B cell (primary cell): ENCODE data around the gene CYP2A6. TPM values are rescaled to one million over a fixed set of nuclear protein-coding genes. Genes with fewer than 3 reads are reported as not detected.

Source experiments
- ATAC-seq: fragments of 200-7000 bp; cut with Tn5 transposase; one replicate; pipeline ENCODE4 v1.10.0; 2021; ENCODE audit warnings: low read depth, mild to moderate bottlenecking, moderate number of reproducible peaks, moderate library complexity
- CTCF ChIA-PET: fragments of 350-600 bp; sonication (Branson Sonifier 250); formaldehyde crosslinking; loops from one replicate; lab custom pipeline; 2021; ENCODE audit warnings: antibody characterized with exemption, inconsistent platforms; lab: Charles Lee
- POLR2A ChIA-PET: fragments of 350-600 bp; sonication (Branson Sonifier 250); formaldehyde crosslinking; loops from one replicate; lab custom pipeline; 2021; ENCODE audit warnings: antibody characterized with exemption; lab: Charles Lee
- DNase-seq: peaks from one replicate; pipeline ENCODE4 v3.0.0; 2013
- H2AFZ ChIP-seq: 2 replicates; pipeline ENCODE4 v1.6.1; 2012; ENCODE audit warnings: mild to moderate bottlenecking, low read depth, low read length; ENCODE audit not compliant: insufficient read depth, poor library complexity, severe bottlenecking
- H3K27ac ChIP-seq, 2 donors: 1 replicate in 1 of 2; 2 replicates in 1 of 2; pipeline ENCODE4 v1.5.1; 2012 to 2013; ENCODE audit warnings: low read length in 2 of 2, mild to moderate bottlenecking in 2 of 2, moderate library complexity in 1 of 2
- H3K27me3 ChIP-seq, 4 experiments: fragments of 200-600 bp in 1 of 4; sonication (generic) in 1 of 4; replicated peaks in 1 of 4; 1 replicate in 2 of 4; 2 replicates in 2 of 4; pipeline versions ENCODE4 v1.6.1 to v1.7.0; 2013 to 2016; ENCODE audit warnings: low read length in 3 of 4, mild to moderate bottlenecking in 2 of 4, mixed read lengths in 1 of 4, moderate library complexity in 1 of 4; ENCODE audit not compliant: insufficient read depth in 4 of 4, control insufficient read depth in 3 of 4; ENCODE audit errors: control extremely low read depth in 1 of 4
- H3K36me3 ChIP-seq, 2 experiments: replicated peaks in 1 of 2; 1 replicate in 1 of 2; 2 replicates in 1 of 2; pipeline versions ENCODE4 v1.6.1 to v1.7.1; 2013; ENCODE audit warnings: low read length in 1 of 2; ENCODE audit not compliant: insufficient read depth in 2 of 2, control insufficient read depth in 1 of 2; ENCODE audit errors: control extremely low read depth in 1 of 2, extremely low read depth in 1 of 2
- H3K4me1 ChIP-seq, 2 donors: fragments of 200-600 bp in 1 of 2; sonication (generic) in 1 of 2; 1 replicate in 1 of 2; 2 replicates in 1 of 2; pipeline versions ENCODE4 v1.5.1 to v1.6.1; 2013 to 2017; ENCODE audit warnings: low read length in 2 of 2; ENCODE audit not compliant: control insufficient read depth in 2 of 2, insufficient read depth in 2 of 2
- H3K4me2 ChIP-seq: replicated peaks from 2 replicates; pipeline ENCODE3; 2012; ENCODE audit warnings: mild to moderate bottlenecking, low read depth, low read length; ENCODE audit not compliant: poor library complexity, severe bottlenecking
- H3K4me3 ChIP-seq, 5 experiments: fragments of 200-600 bp in 1 of 5; sonication (generic) in 1 of 5; 1 replicate in 3 of 5; 2 replicates in 2 of 5; pipeline versions ENCODE4 v1.5.1 to v1.7.0; 2011 to 2016; ENCODE audit warnings: low read length in 4 of 5, mild to moderate bottlenecking in 4 of 5, low read depth in 2 of 5, control low read depth in 1 of 5, moderate library complexity in 1 of 5; ENCODE audit not compliant: insufficient read depth in 1 of 5; ENCODE audit errors: control extremely low read depth in 1 of 5, extremely low read depth in 1 of 5
- H3K79me2 ChIP-seq: fragments of 200-600 bp; sonication (generic); one replicate; pipeline ENCODE4 v1.6.0; 2016; ENCODE audit warnings: low read length; ENCODE audit not compliant: control insufficient read depth, insufficient read depth
- H3K9ac ChIP-seq: fragments of 200-600 bp; sonication (generic); 2 replicates; pipeline ENCODE4 v1.6.1; 2017; ENCODE audit warnings: mild to moderate bottlenecking, low read length, moderate library complexity
- H3K9me3 ChIP-seq, 3 donors: one replicate each; pipeline versions ENCODE4 v1.6.1 to v1.7.1; 2013; ENCODE audit warnings: low read length in 2 of 3; ENCODE audit not compliant: control insufficient read depth in 2 of 3, insufficient read depth in 1 of 3; ENCODE audit errors: control extremely low read depth in 1 of 3
- H4K20me1 ChIP-seq: 2 replicates; pipeline ENCODE4 v1.6.0; 2012; ENCODE audit warnings: mild to moderate bottlenecking, low read length; ENCODE audit not compliant: insufficient read depth, control insufficient read depth, poor library complexity, severe bottlenecking
- H3K27ac Mint-ChIP-seq: one replicate; pipeline ENCODE4 v1.8.0; 2021; ENCODE audit warnings: mixed read lengths
- H3K27me3 Mint-ChIP-seq: one replicate; pipeline ENCODE4 v1.8.0; 2021; ENCODE audit warnings: mixed read lengths
- H3K4me1 Mint-ChIP-seq: one replicate; pipeline ENCODE4 v1.8.0; 2021; ENCODE audit warnings: mixed read lengths
- H3K4me3 Mint-ChIP-seq: one replicate; pipeline ENCODE4 v1.8.0; 2021; ENCODE audit warnings: mixed read lengths
- H3K9me3 Mint-ChIP-seq: one replicate; pipeline ENCODE4 v1.8.0; 2022; ENCODE audit warnings: mixed read lengths; ENCODE audit not compliant: insufficient read depth
- EZH2 ChIP-seq: IDR thresholded peaks from 2 replicates; pipeline ENCODE4 v1.6.1; 2012; ENCODE audit warnings: borderline replicate concordance, low read depth, mild to moderate bottlenecking, moderate library complexity, low read length; ENCODE audit not compliant: insufficient read depth, poor library complexity, severe bottlenecking
- WGBS: methylation state at CpG from one replicate; pipeline ENCODE4 v1.1.5; 2013; ENCODE audit warnings: missing lambda C conversion rate; ENCODE audit not compliant: insufficient coverage; 5-methylcytosine and 5-hydroxymethylcytosine counted together
- intact Hi-C: fragments of 100-400 bp; cut with micrococcal nuclease; formaldehyde crosslinking; loops from one replicate; pipeline ENCODE4 v1.10.0; 2022
- polyA plus RNA-seq: library from polyadenylated mRNA; depleted of rRNA; stranded (reverse); fragments of >200 nt; gene quantifications from 2 replicates; pipeline ENCODE4 v1.2.3, GENCODE V29; 2012
- total RNA-seq, 2 donors: library from RNA; stranded (reverse); fragments of 120-200 nt in 1 of 2; gene quantifications; 1 replicate in 1 of 2; 2 replicates in 1 of 2; pipeline versions ENCODE4 v1.2.3 to v1.2.4, GENCODE V29; 2013 to 2022
- TF ChIP-seq, protein P1 (sequence below): fragments of 200-600 bp; IDR thresholded peaks from one replicate; pipeline ENCODE4 v1.8.0; 2022; ENCODE audit warnings: antibody characterized with exemption, mild to moderate bottlenecking

CYP2A6 gene
- total and polyA plus RNA-seq, 2 donors (not counting 1 experiment from before 2014, with no cell fraction given): not detected

DNA sequence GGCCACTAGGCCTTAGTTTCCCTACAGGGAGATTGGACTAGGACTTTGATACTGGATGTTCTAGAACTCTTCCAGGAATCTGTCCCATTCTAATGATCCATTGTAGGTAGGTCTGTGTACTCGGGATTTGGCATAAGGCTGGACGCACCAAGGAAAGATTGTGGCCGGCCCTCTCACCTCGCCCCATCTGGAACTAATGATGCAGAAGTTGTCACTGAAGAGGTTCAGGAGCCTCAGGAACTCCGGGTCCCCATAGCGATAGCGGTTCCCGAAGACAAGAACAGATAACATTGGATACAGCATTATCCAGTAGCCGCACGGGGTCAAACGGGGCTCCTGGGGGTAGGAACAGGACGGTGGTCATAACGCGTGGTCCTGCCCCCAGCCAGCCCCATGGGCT, 40.1 kb downstream of the CYP2A6 start:
- TF ChIP-seq, protein P1, sequence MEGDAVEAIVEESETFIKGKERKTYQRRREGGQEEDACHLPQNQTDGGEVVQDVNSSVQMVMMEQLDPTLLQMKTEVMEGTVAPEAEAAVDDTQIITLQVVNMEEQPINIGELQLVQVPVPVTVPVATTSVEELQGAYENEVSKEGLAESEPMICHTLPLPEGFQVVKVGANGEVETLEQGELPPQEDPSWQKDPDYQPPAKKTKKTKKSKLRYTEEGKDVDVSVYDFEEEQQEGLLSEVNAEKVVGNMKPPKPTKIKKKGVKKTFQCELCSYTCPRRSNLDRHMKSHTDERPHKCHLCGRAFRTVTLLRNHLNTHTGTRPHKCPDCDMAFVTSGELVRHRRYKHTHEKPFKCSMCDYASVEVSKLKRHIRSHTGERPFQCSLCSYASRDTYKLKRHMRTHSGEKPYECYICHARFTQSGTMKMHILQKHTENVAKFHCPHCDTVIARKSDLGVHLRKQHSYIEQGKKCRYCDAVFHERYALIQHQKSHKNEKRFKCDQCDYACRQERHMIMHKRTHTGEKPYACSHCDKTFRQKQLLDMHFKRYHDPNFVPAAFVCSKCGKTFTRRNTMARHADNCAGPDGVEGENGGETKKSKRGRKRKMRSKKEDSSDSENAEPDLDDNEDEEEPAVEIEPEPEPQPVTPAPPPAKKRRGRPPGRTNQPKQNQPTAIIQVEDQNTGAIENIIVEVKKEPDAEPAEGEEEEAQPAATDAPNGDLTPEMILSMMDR: no peak
- TF ChIP-seq EZH2: no peak
- Mint-ChIP-seq H3K27ac (no peak overlapping the region), H3K9me3 (no peaks in the 10 kb centered on the region), H3K4me1 (peaks cover 60% of the 10 kb centered on the region), H3K27me3 (no peaks in the 10 kb centered on the region), H3K4me3 (peak overlapping the region; percentile 97)
- H3K27ac ChIP-seq: no peak overlapping the region
- H3K79me2 ChIP-seq: peaks cover 44% of the 10 kb centered on the region
- peak overlapping the region; percentile 62 for H3K9ac ChIP-seq
- ChIA-PET CTCF (no interaction called here), POLR2A (interaction anchor here (0.7 kb wide), 1 partner anchor 376 kb away, joined by 3 read pairs; no protein-coding TSS in a partner anchor)
- peak overlapping the region; percentile 74 for H3K4me2 ChIP-seq
- peaks cover 0 to 47% of the 10 kb centered on the region in 2 experiments for H3K36me3 ChIP-seq
- DNase-seq (no peak), ATAC-seq (no peak)
- peaks cover 49% of the 10 kb centered on the region for H4K20me1 ChIP-seq
- intact Hi-C loops: no loop called here
- no peaks in the 10 kb centered on the region for H3K27me3 ChIP-seq
- peaks cover 33 to 51% of the 10 kb centered on the region in 2 donors for H3K4me1 ChIP-seq
- H3K9me3 ChIP-seq: no peaks in the 10 kb centered on the region
- H2AFZ ChIP-seq: no peak overlapping the region
- peak overlapping the region in 1 of 5 experiments; percentile 57 for H3K4me3 ChIP-seq
- 90% methylated on average over 5 of the region's 14 CpGs for WGBS

DNA sequence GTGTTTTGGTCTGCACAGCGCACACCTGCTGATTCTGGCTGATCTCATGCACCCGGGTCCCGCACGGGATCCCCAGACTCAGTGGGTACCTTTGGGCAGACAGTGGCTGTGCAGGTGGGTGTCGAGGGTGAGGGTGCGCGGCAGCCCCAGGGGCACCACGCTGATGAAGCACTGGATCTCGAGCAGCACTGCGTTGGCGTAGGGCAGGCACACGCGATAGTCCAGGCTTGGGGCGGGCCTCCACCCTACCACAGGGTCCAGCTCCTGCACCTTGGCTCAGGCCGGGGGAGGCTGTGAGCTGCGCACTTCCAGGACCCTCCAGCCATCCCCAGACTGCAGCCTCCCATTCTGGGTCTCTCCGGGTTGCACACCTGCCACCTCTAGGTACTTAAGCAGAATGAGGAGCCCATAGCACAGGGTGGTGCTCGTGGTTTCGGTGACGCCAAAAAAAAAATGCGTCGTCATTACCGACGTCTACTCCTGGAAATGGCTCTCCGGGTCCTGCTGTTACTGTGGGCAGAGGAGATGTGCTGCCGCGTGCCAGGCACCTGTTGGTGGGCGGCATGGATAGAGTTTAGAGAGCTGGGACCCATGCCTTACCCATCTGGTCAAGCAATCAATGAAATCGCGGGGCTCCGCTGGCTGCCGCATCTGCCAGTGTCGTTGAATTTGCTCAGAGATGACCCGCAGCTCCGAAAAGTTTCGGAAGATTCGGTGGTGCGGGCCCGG, 40.7 kb downstream of the CYP2A6 start:
- ATAC-seq (no peak), DNase-seq (peak; percentile 24)
- CTCF ChIA-PET: interaction anchor here (0.7 kb wide), 1 partner anchor 35 kb away, joined by 3 read pairs; no protein-coding TSS in a partner anchor
- Mint-ChIP-seq H3K27ac (no peak overlapping the region), H3K9me3 (no peaks in the 10 kb centered on the region), H3K27me3 (no peaks in the 10 kb centered on the region), H3K4me3 (peak overlapping the region; percentile 97), H3K4me1 (peaks cover 67% of the 10 kb centered on the region)
- H3K4me1 ChIP-seq: peaks cover 39 to 57% of the 10 kb centered on the region in 2 donors
- H3K4me2 ChIP-seq: no peak overlapping the region
- intact Hi-C loops: no loop called here
- H2AFZ ChIP-seq: no peak overlapping the region
- no peak overlapping the region for H3K27ac ChIP-seq
- H4K20me1 ChIP-seq: peaks cover 55% of the 10 kb centered on the region
- no peaks in the 10 kb centered on the region for H3K9me3 ChIP-seq
- POLR2A ChIA-PET: interaction anchor here (0.6 to 0.7 kb wide), 3 partner anchors 93 to 461 kb away, joined by 3 read pairs; partner anchors contain the start of gene C19orf47
- peaks cover 0 to 53% of the 10 kb centered on the region in 2 experiments for H3K36me3 ChIP-seq
- H3K79me2 ChIP-seq: peaks cover 50% of the 10 kb centered on the region
- H3K4me3 ChIP-seq: no peak overlapping the region
- TF ChIP-seq, protein P1: no peak
- TF ChIP-seq EZH2: no peak
- 97% methylated on average over 39 of the region's 39 CpGs for WGBS
- no peaks in the 10 kb centered on the region for H3K27me3 ChIP-seq
- no peak overlapping the region for H3K9ac ChIP-seq
